Measurements from ENCODE around the gene CPTP.

DNA sequence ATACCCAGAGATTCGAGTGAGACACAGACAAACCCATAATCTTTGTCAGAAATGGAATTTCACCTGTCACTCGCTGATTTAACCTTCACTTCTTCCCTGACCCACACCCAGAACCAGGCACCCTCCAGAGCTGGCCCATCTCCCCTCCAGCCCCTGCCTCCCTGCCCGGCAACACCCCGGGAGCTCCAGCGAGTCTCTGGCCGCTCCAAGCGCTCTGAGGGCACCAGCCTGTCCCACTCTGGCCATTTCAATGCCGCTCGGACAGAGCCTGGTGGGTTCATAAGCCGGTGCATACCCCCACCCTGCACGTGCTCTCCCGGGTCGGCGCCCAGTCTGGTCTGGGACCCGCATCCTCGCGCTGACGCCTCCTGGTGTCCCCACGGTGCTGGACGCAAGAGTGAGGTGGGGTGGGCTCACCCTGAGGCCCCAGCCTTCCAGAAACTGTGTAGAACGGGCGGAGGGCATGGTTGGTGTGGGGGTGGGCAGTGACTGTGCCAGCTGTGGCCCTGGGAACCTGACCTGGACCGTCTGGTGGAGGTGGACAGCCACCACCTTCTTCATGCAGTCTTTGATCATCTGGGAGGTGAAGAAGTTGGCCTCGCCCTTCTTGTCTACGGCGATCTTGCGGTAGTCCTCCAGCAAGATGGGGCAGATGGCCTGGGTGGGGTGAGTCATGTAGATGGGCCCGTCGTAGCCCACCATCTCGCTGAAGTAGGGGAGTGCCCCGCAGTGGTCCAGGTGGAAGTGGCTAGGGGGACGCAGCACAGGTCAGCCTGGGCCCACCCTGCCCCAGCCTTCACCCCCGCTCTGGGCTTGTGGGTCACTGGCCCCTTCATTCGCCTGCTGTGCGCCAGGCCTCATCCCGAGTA lies 5.6 kb upstream of the CPTP start:
- no peak for TF ChIP-seq CTCF (IDR thresholded peaks at IDR 0.05)
- no peak for TF ChIP-seq POLR2A (IDR thresholded peaks at IDR 0.05)
